Right cardiac atrium (tissue), 5 donors: ENCODE results near the gene EXTL1. TPM values are rescaled to one million over a fixed set of nuclear protein-coding genes. Genes with fewer than 3 reads are reported as not detected.

ENCODE experiments used
- polyA plus RNA-seq: library from polyadenylated mRNA; stranded (reverse); fragments of 200-250 nt; gene quantifications from one replicate; pipeline ENCODE4 v1.2.3, GENCODE V29; 2013
- total RNA-seq, 4 donors: library from RNA; stranded (reverse); fragmentation: NEBNext Ultra II Directional; extraction: Animal tissue kit (Norgen Biotek cat#: 25700); gene quantifications; one replicate each; pipeline ENCODE4 v1.2.1, GENCODE V29; 2021
- donor health status: healthy with polysubstance abuse.
- donor health status: DM: no; HTN: yes; CAD: no.
- donor health status: DM: no; HTN: no; CAD: no.
- donor health status: DM: no; HTN: yes; CAD: no; lungs with severe emphysema.
- donor health status: DM: yes; HTN: yes; CAD: no.

EXTL1 gene
- total and polyA plus RNA-seq, 5 donors = 0.78 to 4.3 (median 2.4) TPM

Other genes starting within 250 kb of the EXTL1 start
- gene SELENON, start 221.6 kb upstream of the EXTL1 start, total RNA-seq = 10 to 100 TPM; 34.7 to 48.2 (median 40.5) TPM
- gene SELENON, start 221.6 kb upstream of the EXTL1 start, polyA plus RNA-seq = 26.4 TPM
- 100 to 1,000 TPM; 125 to 195 (median 180) TPM for gene MTFR1L, start 201.8 kb upstream of the EXTL1 start, total RNA-seq
- gene MTFR1L, start 201.8 kb upstream of the EXTL1 start, polyA plus RNA-seq = 130 TPM
- gene AUNIP, start 162.3 kb upstream of the EXTL1 start, total RNA-seq = under 1 TPM in 1 of 4 donors, not detected in 3; 0.34 TPM
- gene AUNIP, start 162.3 kb upstream of the EXTL1 start, polyA plus RNA-seq = not detected
- gene PAQR7, start 146.1 kb upstream of the EXTL1 start, total RNA-seq = 1 to 10 TPM; 2.5 to 3.1 (median 2.9) TPM
- gene PAQR7, start 146.1 kb upstream of the EXTL1 start, polyA plus RNA-seq = 1.5 TPM
- gene STMN1, start 115.4 kb upstream of the EXTL1 start, total RNA-seq = 10 to 100 TPM; 10.3 to 20.2 (median 16.0) TPM
- gene STMN1, start 115.4 kb upstream of the EXTL1 start, polyA plus RNA-seq = 20.7 TPM
- gene PAFAH2, start 23.7 kb upstream of the EXTL1 start, total RNA-seq = 1 to 10 TPM; 3.9 to 5.6 (median 4.2) TPM
- 2.0 TPM for gene PAFAH2, start 23.7 kb upstream of the EXTL1 start, polyA plus RNA-seq
- under 1 TPM; 0.24 to 0.48 (median 0.41) TPM for gene SLC30A2, start 24.3 kb downstream of the EXTL1 start, total RNA-seq
- gene SLC30A2, start 24.3 kb downstream of the EXTL1 start, polyA plus RNA-seq = 0.36 TPM
- 100 to 1,000 TPM; 121 to 194 (median 155) TPM for gene TRIM63, start 45.9 kb downstream of the EXTL1 start, total RNA-seq
- 184 TPM for gene TRIM63, start 45.9 kb downstream of the EXTL1 start, polyA plus RNA-seq
- 1 to 10 TPM; 3.7 to 5.2 (median 4.5) TPM for gene PDIK1L, start 90.0 kb downstream of the EXTL1 start, total RNA-seq
- gene PDIK1L, start 90.0 kb downstream of the EXTL1 start, polyA plus RNA-seq = 1.1 TPM
- 1 to 10 TPM; 1.9 to 2.7 (median 2.5) TPM for gene FAM110D, start 137.3 kb downstream of the EXTL1 start, total RNA-seq
- gene FAM110D, start 137.3 kb downstream of the EXTL1 start, polyA plus RNA-seq = 4.2 TPM
- not detected for gene C1orf232, start 147.2 kb downstream of the EXTL1 start, total RNA-seq
- gene C1orf232, start 147.2 kb downstream of the EXTL1 start, polyA plus RNA-seq = not detected
- gene ZNF593, start 148.1 kb downstream of the EXTL1 start, total RNA-seq = 10 to 100 TPM; 14.4 to 24.2 (median 20.5) TPM
- gene ZNF593, start 148.1 kb downstream of the EXTL1 start, polyA plus RNA-seq = 31.9 TPM
- gene ZNF593OS, start 150.1 kb downstream of the EXTL1 start, total RNA-seq = not detected
- 0.18 TPM for gene ZNF593OS, start 150.1 kb downstream of the EXTL1 start, polyA plus RNA-seq
- gene CNKSR1, start 155.7 kb downstream of the EXTL1 start, total RNA-seq = 1 to 10 TPM in 3 of 4 donors, under 1 TPM in 1; 0.62 to 1.8 (median 1.4) TPM
- gene CNKSR1, start 155.7 kb downstream of the EXTL1 start, polyA plus RNA-seq = 0.86 TPM
- gene CATSPER4, start 168.8 kb downstream of the EXTL1 start, total RNA-seq = not detected
- not detected for gene CATSPER4, start 168.8 kb downstream of the EXTL1 start, polyA plus RNA-seq
- 10 to 100 TPM; 18.9 to 56.2 (median 32.9) TPM for gene CEP85, start 212.4 kb downstream of the EXTL1 start, total RNA-seq
- 20.7 TPM for gene CEP85, start 212.4 kb downstream of the EXTL1 start, polyA plus RNA-seq